A549 (cell line): ENCODE results near the gene CD63.

Source experiments
- EP300 ChIP-seq, 2 experiments: fragments of >200 bp; sonication (Bioruptor Twin); formaldehyde crosslinking; IDR thresholded peaks; 2 replicates in 1 of 2; 3 replicates in 1 of 2; pipeline ENCODE4 v1.6.1; 2016 to 2017
- POLR2A ChIP-seq: IDR thresholded peaks from 2 replicates; pipeline ENCODE4 v1.6.1; 2012; ENCODE audit warnings: mild to moderate bottlenecking, low read length
- TF ChIP-seq, protein P1 (sequence below): fragments of >200 bp; sonication (Bioruptor Twin); formaldehyde crosslinking; IDR thresholded peaks from 3 replicates; pipeline ENCODE4 v1.5.1; 2016

DNA sequence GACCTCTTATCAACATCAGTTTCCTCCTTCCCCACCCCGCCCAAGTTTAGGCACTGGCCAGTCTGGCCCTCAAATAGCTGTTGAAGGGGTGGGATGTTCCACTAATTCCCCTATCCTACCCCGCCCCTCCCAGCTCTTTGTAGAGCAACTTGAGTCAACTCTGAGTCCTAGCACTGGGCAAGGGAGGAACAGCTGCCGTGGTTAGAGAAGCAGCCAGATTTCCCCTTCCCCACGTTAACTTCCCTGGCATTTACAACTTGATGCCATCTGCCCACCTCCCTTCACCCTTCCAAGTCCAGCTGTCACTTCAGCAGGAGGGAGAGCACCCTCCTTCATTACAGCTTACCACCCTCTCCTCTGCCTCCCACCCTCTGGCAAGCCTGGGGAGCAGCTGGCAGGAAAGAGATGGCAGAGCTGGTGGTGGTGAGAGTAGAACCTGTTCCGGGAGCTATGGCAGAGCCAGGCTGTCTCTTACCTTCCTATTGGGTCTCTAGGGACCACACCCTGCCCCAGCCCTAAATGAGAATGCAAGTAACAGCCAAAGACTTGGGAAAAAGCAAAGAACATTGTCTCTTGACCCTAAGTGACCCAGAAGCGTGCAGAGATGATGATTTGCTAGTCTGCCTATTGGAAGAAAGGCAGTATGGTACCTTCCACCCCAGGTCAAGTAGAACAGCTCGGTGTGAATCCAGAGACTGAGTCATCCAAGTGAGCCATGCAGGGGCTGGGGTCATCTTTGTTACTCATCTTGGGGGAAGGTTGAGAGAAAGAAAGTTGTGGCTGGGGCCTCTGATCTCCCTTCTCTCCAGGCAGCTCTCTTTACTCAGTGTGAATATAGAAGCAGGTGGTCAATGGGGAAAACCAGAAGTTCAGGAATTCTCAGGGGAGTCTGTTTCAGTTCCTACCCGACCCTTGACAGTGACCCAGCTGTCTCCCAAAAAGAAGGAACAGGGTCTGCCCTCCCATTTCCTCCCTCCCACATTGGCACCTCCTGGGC lies 11.5 kb downstream of the CD63 start:
- no peak for TF ChIP-seq EP300 (IDR thresholded peaks at IDR 0.05)
- no peak for TF ChIP-seq POLR2A
- TF ChIP-seq, protein P1, sequence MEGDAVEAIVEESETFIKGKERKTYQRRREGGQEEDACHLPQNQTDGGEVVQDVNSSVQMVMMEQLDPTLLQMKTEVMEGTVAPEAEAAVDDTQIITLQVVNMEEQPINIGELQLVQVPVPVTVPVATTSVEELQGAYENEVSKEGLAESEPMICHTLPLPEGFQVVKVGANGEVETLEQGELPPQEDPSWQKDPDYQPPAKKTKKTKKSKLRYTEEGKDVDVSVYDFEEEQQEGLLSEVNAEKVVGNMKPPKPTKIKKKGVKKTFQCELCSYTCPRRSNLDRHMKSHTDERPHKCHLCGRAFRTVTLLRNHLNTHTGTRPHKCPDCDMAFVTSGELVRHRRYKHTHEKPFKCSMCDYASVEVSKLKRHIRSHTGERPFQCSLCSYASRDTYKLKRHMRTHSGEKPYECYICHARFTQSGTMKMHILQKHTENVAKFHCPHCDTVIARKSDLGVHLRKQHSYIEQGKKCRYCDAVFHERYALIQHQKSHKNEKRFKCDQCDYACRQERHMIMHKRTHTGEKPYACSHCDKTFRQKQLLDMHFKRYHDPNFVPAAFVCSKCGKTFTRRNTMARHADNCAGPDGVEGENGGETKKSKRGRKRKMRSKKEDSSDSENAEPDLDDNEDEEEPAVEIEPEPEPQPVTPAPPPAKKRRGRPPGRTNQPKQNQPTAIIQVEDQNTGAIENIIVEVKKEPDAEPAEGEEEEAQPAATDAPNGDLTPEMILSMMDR = no peak
